Esophagus muscularis mucosa (tissue), 4 donors: ENCODE data around the gene FGF19. TPM values are rescaled to one million over a fixed set of nuclear protein-coding genes. Genes with fewer than 3 reads are reported as not detected.

Source experiments
- DNase-seq: peaks from one replicate; pipeline ENCODE4 v3.0.0-alpha.2; 2017; ENCODE audit errors: extremely low spot score
- H3K27ac ChIP-seq, 4 donors: fragments of 200-600 bp; sonication (generic); replicated peaks in 1 of 4; 1 replicate in 3 of 4; 2 replicates in 1 of 4; pipeline ENCODE4 v1.5.1; 2016 to 2019; ENCODE audit warnings: mild to moderate bottlenecking in 1 of 4
- H3K27me3 ChIP-seq, 4 donors: fragments of 200-600 bp; sonication (generic); one replicate each; pipeline versions ENCODE4 v1.5.1 to v1.6.0; 2016 to 2019
- H3K36me3 ChIP-seq, 4 donors: fragments of 200-600 bp; sonication (generic); one replicate each; pipeline ENCODE4 v1.5.1; 2016 to 2019
- H3K4me1 ChIP-seq, 4 donors: fragments of 200-600 bp; sonication (generic); one replicate each; pipeline ENCODE4 v1.5.1; 2016 to 2019
- H3K4me3 ChIP-seq, 4 donors: fragments of 200-600 bp; sonication (generic); 1 replicate in 2 of 4; 2 replicates in 2 of 4; pipeline ENCODE4 v1.5.1; 2016 to 2019; ENCODE audit warnings: mild to moderate bottlenecking in 4 of 4, moderate library complexity in 1 of 4
- H3K9me3 ChIP-seq, 4 donors: fragments of 200-600 bp; sonication (generic); 1 replicate in 3 of 4; 2 replicates in 1 of 4; pipeline ENCODE4 v1.5.1; 2016 to 2019
- EP300 ChIP-seq: sonication (generic); formaldehyde crosslinking; IDR thresholded peaks from one replicate; pipeline ENCODE4 v1.6.1; 2017; ENCODE audit warnings: antibody characterized with exemption
- POLR2A ChIP-seq: fragments of 450-650 bp; IDR thresholded peaks from one replicate; pipeline ENCODE4 v1.6.1; 2017; ENCODE audit warnings: antibody characterized with exemption, moderate library complexity, mild to moderate bottlenecking, low read depth
- POLR2AphosphoS5 ChIP-seq, 2 donors: sonication (generic); formaldehyde crosslinking; IDR thresholded peaks; one replicate each; pipeline ENCODE4 v1.6.1; 2017; ENCODE audit warnings: antibody characterized with exemption in 2 of 2
- WGBS: methylation state at CpG from one replicate; pipeline ENCODE4 v1.1.5; 2018; 5-methylcytosine and 5-hydroxymethylcytosine counted together
- intact Hi-C: fragments of 100-400 bp; cut with DNase I; formaldehyde crosslinking; loops from one replicate; pipeline ENCODE4 v1.15.1; 2023
- total RNA-seq, 4 donors: library from RNA; depleted of rRNA; stranded (reverse); fragments of >200 nt; gene quantifications; one replicate each; pipeline versions ENCODE4 v1.1.0 to v1.2.1, GENCODE V29; 2016
- TF ChIP-seq, protein P1 (sequence below), 3 experiments: fragments of 200-600 bp in 2 of 3; fragments of 450-650 bp in 1 of 3; sonication (generic) in 2 of 3; IDR thresholded peaks; one replicate each; pipeline ENCODE4 v1.5.1; 2017 to 2019; ENCODE audit warnings: antibody characterized with exemption in 3 of 3, mild to moderate bottlenecking in 2 of 3, moderate library complexity in 1 of 3

Gene FGF19
- total RNA-seq, 4 donors from 2014 or later = not detected

DNA sequence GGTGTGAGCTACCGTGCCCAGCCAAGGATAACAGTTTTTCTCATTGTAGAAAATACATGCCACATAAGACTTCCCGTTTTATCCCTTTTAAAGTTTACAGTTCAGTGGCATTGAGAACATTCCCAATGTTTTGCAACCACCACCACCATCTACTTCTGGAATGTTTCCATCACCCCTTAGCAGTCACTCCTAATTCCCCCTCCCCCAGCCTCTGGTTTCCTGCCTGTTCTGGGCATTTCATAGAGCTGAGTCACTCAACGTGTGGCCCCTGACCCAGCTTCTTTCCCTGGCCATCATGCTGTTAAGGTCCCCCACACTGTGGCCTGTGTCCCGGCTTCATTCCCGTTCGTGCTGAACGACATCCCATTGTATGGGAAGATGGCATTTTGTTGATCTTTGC lies 40.6 kb upstream of the FGF19 start:
- Histone ChIP-seq H3K36me3 (no peaks in the 10 kb centered on the region), H3K4me3 (no peak overlapping the region), H3K9me3 (peaks cover 0 to 10% (median 4%) of the 10 kb centered on the region in 4 donors), H3K4me1 (no peaks in the 10 kb centered on the region), H3K27ac (no peak overlapping the region), H3K27me3 (peaks cover 0 to 36% (median 0%) of the 10 kb centered on the region in 4 donors)
- no peak for TF ChIP-seq POLR2A
- intact Hi-C loops = no loop called here
- 63% methylated on average over 7 of the region's 7 CpGs for WGBS
- DNase-seq = no peak

GRCh38 chr11:69734841-69735240 lies 31.0 kb upstream of the FGF19 start:
- TF ChIP-seq POLR2AphosphoS5 (IDR thresholded peaks at IDR 0.05) (no peak), POLR2A (no peak), EP300 (no peak)
- TF ChIP-seq, protein P1, sequence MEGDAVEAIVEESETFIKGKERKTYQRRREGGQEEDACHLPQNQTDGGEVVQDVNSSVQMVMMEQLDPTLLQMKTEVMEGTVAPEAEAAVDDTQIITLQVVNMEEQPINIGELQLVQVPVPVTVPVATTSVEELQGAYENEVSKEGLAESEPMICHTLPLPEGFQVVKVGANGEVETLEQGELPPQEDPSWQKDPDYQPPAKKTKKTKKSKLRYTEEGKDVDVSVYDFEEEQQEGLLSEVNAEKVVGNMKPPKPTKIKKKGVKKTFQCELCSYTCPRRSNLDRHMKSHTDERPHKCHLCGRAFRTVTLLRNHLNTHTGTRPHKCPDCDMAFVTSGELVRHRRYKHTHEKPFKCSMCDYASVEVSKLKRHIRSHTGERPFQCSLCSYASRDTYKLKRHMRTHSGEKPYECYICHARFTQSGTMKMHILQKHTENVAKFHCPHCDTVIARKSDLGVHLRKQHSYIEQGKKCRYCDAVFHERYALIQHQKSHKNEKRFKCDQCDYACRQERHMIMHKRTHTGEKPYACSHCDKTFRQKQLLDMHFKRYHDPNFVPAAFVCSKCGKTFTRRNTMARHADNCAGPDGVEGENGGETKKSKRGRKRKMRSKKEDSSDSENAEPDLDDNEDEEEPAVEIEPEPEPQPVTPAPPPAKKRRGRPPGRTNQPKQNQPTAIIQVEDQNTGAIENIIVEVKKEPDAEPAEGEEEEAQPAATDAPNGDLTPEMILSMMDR (IDR thresholded peaks at IDR 0.05) = no peak
- intact Hi-C loops = no loop called here
- DNase-seq = no peak
- no peak overlapping the region for H3K4me3 ChIP-seq
- peaks cover 0 to 31% (median 0%) of the 10 kb centered on the region in 4 donors for H3K27me3 ChIP-seq
- H3K36me3 ChIP-seq = no peaks in the 10 kb centered on the region
- WGBS = 93% methylated on average over 3 of the region's 3 CpGs
- H3K9me3 ChIP-seq = peaks cover 0 to 40% (median 29%) of the 10 kb centered on the region in 4 donors
- H3K27ac ChIP-seq = no peak overlapping the region
- H3K4me1 ChIP-seq = no peaks in the 10 kb centered on the region

DNA sequence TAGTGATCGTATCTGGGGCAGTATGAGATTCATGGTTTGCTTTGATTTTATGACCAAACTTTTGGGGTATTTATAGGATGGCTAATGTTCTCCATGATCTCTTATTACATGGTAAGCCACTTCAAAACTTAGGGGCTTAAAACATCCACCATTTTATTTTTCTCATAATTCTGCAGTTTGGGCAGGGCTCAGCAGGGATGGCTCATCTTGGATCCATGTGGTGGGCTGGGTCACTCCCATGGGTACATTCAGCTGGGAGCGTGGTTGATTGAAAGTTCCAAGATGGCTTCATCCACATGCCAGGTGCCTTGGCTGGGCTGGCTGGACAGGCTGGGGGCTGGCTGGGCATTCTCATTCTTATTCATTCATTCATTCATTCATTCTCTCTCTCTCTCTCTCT lies 30.5 kb upstream of the FGF19 start:
- DNase-seq = no peak
- no peaks in the 10 kb centered on the region for H3K4me1 ChIP-seq
- no peak overlapping the region for H3K27ac ChIP-seq
- TF ChIP-seq EP300 = no peak
- TF ChIP-seq POLR2AphosphoS5 (IDR thresholded peaks at IDR 0.05) = no peak
- TF ChIP-seq, protein P1 (IDR thresholded peaks at IDR 0.05) = no peak
- no peak for TF ChIP-seq POLR2A
- peaks cover 0 to 36% (median 0%) of the 10 kb centered on the region in 4 donors for H3K27me3 ChIP-seq
- intact Hi-C loops = no loop called here
- H3K4me3 ChIP-seq = no peak overlapping the region
- peaks cover 0 to 36% (median 27%) of the 10 kb centered on the region in 4 donors for H3K9me3 ChIP-seq
- H3K36me3 ChIP-seq = no peaks in the 10 kb centered on the region
- WGBS = 96% methylated on average over 2 of the region's 2 CpGs

GRCh38 chr11:69732910-69733309 lies 29.1 kb upstream of the FGF19 start:
- H3K4me3 ChIP-seq = no peak overlapping the region
- no peaks in the 10 kb centered on the region for H3K4me1 ChIP-seq
- H3K9me3 ChIP-seq = peaks cover 0 to 21% (median 15%) of the 10 kb centered on the region in 4 donors
- intact Hi-C loops = no loop called here
- TF ChIP-seq, protein P1 (IDR thresholded peaks at IDR 0.05) = no peak
- TF ChIP-seq POLR2A = no peak
- no peak for TF ChIP-seq POLR2AphosphoS5 (IDR thresholded peaks at IDR 0.05)
- TF ChIP-seq EP300 = no peak
- H3K27me3 ChIP-seq = peaks cover 0 to 47% (median 0%) of the 10 kb centered on the region in 4 donors
- no peaks in the 10 kb centered on the region for H3K36me3 ChIP-seq
- no peak for DNase-seq
- 82% methylated on average over 3 of the region's 7 CpGs for WGBS
- no peak overlapping the region for H3K27ac ChIP-seq

- no peak for DNase-seq
- intact Hi-C loops = no loop called here
- TF ChIP-seq POLR2A (no peak), EP300 (no peak), POLR2AphosphoS5 (IDR thresholded peaks at IDR 0.05) (no peak)
- TF ChIP-seq, protein P1 (IDR thresholded peaks at IDR 0.05) = no peak
- Histone ChIP-seq H3K27me3 (peaks cover 0 to 65% (median 0%) of the 10 kb centered on the region in 4 donors), H3K9me3 (peaks cover 0 to 14% (median 9%) of the 10 kb centered on the region in 4 donors), H3K27ac (no peak overlapping the region), H3K4me3 (no peak overlapping the region), H3K4me1 (no peaks in the 10 kb centered on the region), H3K36me3 (no peaks in the 10 kb centered on the region)
- WGBS = 70% methylated on average over 10 of the region's 11 CpGs
Observed at GRCh38 chr11:69731110-69731509, 27.3 kb upstream of the FGF19 start.
